Panc1 (cell line): ENCODE data around the gene KIF26B.

ENCODE experiments used
- CTCF ChIP-seq: fragments of 450-650 bp; IDR thresholded peaks from 2 replicates; pipeline ENCODE4 v1.5.1; 2017; ENCODE audit warnings: mild to moderate bottlenecking
- REST ChIP-seq, 2 experiments: IDR thresholded peaks; 2 replicates each; pipeline ENCODE4 v1.6.1; 2011 to 2012; ENCODE audit warnings: low read depth in 2 of 2, control low read depth in 1 of 2, low read length in 1 of 2, mild to moderate bottlenecking in 1 of 2, moderate library complexity in 1 of 2; ENCODE audit not compliant: insufficient read depth in 1 of 2

GRCh38 chr1:245409341-245410195 is 254.8 kb downstream of the KIF26B start:
- TF ChIP-seq REST (IDR thresholded peaks at IDR 0.05; ENCODE audit: insufficient read depth in 1 of 2, low read depth in 2 of 2, low read length in 1 of 2) (no peak; a peak in 1 of 4 replicates), CTCF (no peak)
